IPS DF 4.7 (cell line): ENCODE data around the gene CEPT1.
A peak's percentile ranks its signal among the peaks of the same experiment; 100 is the strongest.
"Not testable (repeated sequence)": the region's sequence is repeated elsewhere in the genome, so short reads cannot be mapped to it uniquely, and the experiment has no call there.

Experiments
- DNase-seq: peaks from one replicate; pipeline ENCODE4 v3.0.0-alpha.2; 2013; ENCODE audit warnings: low spot score; ENCODE audit errors: extremely low read depth

Gene CEPT1

DNA sequence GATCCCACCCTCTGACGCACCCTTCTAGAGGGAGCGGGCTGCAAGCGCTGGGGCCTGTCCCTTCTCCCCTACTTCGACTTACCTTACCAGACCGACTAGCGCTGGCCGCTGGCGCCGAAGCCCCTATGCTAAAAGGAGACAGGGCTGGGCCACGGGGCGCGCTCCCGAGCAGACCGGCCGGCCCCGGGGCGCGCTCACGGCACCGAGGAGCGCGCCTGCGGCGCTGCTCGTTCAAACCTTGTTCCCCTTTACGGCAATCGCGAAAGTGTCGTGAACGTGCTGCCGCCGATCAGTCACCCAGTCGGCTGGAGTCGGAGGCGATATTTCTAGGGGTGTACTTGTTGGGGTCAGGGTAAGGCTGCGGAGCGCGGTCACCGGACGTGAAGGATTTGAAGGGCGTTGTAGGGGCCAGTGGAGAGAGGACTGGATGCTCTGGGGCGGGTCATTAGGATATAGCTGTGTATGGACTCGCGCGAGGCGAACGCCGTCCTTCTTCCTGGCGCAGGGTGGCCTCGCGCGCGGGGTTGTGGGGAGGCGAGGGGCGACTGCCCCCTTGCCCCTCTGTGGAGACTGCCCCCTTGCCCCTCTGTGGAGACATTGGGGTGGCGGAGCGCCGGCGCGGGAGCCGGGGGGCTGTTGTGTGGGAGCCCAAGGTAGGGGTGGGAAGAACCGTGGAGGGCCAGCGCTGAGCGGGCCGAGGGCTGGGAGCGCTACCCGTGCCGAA lies at the start of gene CEPT1, which contains the start of gene DRAM2:
Gene CEPT1 (plus strand): TSS at position 268 of the 724 bp plus-strand sequence. CDS start 7,492 bp downstream, outside the sequence.
Gene DRAM2 (minus strand): TSS at position 138 of the 724 bp plus-strand sequence. CDS start 8,539 bp downstream, outside the sequence.
- peak; percentile 87 for DNase-seq

DNA sequence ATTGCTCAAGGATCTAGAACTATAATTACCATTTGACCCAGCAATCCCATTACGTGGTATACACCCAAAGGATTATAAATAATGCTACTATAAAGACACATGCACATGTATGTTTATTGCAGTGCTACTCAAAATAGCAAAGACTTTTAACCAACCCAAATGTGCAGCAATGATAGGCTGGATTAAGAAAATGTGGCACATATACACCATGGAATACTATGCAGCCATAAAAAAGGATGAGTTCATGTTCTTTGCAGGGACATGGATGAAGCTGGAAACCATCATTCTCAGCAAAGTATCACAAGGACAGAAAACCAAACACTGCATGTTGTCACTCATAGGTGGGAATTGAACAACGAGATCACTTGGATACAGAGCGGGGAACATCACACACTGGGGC lies 44.6 kb upstream of the CEPT1 start:
- DNase-seq: not testable (repeated sequence)

DNA sequence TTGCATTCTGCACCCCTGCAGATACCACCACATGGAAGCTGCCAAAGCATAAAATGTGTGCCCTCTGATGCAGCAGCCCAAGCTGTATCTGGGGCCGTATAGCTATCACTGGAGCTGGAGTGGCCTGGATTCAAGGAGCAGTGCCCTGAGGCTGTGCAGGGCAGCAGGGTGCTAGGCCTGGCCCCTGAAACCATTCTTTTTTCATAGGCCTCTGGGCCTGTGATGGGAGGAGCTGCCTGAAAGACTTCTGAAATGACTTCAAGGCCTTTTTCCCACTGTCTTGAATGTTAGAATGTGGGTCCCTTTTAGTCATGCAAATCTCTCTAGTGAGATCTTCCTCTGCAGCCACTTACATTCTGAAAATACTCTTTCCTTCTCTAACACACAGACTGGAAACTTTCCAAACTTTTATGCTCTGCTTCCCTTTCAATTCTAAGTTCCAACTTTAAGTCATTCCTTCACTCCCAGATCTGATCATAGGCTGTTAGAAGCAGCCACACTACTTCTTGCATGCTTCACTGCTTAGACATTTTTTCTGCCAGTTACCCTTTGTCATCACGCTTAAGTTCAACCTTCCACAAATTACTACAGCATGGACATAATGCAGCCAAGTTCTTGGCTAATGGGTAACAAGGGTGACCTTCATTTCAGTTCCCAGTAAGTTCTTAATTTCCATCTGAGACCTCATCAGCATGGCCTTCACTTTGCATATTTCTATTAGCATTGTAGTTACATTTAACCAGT lies 42.5 kb upstream of the CEPT1 start:
- DNase-seq: no peak

DNA sequence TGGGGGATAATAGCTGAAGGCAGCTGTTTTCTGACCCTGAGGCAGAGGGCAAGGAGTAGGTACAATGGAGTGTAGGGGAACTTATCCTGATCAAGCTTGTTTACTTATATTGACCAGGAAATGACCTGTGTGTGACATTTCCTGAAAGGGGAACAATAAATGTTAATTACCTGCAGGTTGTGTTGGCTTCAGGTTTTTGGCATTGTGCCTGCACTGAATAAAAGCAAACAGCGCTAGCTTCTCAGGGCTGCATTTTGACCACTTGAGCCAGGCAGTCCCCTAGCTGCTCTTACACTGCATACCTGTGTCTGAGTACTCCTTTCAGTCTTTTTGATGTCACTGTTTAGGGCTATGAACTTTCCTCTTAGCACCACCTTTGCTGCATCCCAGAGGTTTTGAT lies 40.7 kb upstream of the CEPT1 start:
- no peak for DNase-seq

DNA sequence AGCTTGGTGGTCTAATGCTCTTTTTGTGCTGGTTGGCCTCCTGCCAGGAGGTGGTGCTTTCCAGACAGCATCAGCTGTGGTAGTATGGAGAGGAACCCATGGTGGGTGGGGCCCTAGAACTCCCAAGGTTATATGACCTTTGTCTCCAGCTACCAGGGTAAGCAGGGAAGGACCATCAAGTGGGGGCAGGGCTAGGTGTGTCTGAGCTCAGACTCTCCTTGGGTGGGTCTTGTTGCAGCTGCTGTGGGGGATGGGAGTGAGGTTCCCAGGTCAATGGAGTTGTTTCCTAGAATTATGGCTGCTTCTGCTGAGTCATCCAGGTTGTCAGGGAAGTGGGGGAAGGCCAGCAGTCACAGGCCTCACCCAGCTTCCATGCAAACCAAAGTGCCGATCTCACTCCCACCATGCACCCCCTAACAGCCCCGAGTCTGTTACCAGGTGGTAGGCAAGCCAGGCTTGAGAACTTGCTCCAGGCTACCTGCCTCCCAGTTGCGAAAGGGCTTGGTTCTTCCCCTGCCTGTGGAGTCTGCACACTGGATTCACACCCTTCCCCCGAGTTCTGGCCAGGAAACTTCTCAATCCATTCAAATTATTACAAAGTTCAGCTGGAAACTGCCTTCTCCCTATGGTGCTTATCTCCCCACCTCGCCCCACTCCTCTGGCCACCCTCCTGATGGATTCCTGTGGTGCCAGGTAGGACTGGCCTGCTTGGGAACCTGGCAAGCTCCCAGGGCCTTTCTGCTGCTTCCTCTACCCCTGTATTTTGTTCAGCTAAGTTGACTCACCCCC lies 38.0 kb upstream of the CEPT1 start:
- no peak for DNase-seq

DNA sequence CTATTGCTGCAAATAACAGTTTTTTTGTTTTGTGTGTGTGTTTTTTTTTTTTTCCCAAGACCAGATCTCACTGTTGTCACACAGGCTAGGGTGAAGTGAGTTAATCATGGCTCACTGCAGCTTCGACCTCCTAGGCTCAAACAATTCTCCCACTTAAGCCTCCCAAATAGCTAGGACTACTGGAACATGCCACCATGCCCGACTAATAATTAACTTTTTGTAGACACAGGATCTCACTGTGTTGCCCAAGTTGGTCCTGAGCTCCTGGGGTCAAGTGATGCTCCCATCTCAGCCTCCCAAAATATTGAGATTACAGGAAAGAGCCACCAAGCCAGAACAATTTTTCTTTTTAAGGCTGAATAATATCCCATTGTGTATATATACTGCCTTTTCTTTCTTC lies 35.0 kb upstream of the CEPT1 start:
- DNase-seq: no peak

DNA sequence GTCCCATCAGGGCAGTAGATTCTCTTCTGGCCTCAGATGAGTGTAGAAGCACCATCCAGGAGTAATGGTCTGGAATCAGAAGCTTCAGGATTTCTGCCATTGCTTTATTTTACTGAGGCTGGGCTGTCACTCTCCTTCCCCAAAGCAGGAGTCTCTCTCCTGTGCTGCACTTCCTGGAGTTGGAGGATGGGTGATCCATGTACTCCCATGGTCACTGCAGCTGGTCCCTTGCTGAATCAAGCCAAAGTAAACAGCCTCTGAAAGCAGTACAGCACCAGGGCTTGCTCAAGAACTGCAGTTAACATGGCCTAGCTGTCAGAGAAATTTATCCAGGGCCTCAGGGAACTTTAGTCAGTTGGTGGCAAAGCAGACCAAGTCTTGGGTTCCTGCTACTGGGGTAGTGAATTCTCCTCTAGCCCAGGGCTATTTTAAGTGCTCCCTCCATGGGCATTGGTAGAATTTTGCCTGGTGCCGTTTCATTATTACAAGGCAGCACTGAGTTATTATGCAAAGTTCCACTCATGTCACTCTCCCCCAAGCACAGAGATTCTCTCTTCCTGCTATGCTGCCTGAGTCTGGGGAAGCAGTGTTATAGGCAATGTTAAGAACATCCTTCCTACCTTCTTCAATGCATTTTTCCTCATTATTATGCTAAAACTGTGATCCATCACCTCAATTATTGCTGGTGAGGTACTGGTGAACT lies 29.7 kb upstream of the CEPT1 start:
- no peak for DNase-seq

DNA sequence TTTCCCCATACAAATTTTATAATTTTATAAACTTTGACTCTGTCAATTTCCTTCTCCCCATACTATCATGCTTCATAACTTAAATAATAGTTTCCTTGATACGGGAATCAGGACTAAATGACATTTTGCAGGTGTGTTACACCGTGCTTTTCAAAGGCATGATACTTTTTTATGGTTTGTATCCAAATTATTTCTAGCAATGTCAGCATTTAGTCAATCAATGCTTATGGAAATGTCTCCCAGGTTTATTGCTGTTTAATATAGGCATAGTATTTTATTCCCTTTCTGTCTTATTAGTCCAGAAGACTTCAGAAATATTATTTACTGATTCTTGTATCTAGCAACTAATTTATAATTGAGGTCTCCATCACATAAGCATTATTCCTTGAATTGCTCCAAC lies 23.5 kb upstream of the CEPT1 start:
- no peak for DNase-seq

DNA sequence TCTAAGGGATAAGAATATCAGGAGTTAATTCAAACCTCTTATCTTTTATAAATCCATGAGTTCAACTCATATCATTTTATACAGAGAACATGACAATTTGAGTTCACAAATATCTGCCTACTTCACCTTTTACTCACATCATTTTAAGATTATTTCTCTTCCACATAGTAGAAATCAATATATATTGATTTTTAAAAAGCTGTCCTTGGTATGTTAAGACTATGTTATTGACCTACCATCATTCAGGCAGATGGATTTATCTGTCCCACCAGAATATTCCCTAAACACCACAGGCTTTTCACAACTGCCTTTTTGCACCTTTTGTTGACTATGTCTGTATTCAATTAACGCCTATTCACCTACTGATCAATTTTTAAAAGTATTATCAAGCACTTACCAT lies 13.7 kb upstream of the CEPT1 start:
- no peak for DNase-seq

DNA sequence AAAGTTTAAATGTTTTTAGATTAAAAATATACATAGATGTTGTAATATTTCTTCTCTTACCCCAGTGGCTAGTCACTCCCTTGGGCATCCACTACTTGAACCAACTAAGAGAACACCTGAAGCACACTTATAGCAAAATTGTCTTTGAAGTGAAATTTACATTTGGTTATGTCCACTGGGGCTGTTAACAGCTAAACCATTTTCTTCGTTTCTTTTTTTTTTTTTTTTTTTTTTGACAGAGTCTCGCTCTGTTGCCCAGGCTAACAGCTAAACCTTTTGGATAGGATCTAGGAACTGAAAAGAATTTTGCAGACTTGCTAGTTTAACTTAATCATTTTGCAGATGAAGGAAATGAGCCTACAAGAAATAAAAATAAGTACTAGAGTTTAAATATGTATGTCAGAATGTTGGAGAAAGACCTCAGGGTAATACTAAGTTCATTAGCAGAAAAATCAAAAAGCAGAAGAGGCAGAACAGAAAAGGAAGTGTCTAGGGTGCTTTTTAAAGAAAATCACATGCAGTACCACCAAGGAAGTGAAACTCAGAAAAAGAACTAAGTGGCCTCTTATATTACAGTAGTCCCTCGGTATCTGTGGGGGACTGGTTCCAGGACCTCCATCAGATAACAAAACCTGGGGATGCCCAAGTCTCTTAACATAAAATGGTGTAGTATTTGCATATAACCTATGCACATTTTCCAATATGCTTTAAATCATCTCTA lies 11.9 kb upstream of the CEPT1 start:
- no peak for DNase-seq

DNA sequence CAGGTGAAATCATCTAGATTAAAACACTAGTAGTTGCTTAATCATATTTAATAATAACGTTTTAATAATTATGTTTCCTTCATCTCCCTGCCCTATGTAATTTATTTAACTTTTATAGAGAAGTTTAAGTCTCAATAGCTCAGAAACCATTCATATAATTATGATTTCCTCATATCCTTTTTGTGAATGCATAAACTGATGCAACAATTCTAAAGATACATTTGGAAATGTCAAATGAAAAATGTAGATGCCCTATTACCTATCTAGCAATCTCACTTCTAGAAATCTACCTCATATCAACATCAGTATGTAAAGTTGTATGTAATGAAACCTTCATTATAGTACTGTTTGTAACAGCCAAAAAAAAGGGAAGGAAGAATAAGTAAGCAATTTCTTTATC lies 10.6 kb upstream of the CEPT1 start:
- DNase-seq: no peak

DNA sequence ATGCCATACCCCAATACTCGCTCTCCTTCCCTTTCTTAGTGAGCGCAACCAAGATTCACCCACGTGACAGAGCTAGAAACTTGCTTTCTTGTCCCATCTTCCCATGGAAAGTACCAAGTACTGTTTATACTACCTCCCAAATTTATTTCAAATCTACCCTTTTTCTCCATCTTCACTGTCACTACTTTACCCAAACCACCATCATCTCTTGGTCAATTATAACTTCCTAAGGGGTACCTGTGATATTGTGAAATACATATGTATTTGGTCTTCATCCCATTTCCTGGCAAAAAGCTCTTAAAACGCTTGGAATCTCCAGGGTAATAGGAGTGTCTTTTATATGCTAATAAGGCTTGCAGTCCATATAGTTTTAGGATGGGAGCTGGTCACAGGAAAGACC lies 8.3 kb upstream of the CEPT1 start:
- no peak for DNase-seq

DNA sequence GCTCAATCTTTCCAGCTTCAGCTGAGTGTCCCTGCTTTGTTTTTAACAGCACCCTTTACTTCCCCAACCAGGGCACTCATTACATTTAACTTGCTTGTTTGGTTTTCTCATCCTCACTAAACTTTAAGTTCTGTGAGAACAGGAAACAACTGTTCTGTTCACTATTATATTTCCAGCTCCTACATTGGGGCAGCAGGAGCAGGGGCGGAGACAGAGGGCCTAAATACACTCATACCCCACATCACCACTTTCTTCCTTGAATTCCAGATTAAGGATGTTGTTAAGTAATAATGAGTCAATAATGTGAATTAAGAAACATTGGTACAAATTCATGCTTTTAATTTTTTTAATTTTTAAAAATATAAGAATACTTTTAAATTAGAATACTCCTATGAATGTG lies 6.2 kb upstream of the CEPT1 start:
- no peak for DNase-seq

DNA sequence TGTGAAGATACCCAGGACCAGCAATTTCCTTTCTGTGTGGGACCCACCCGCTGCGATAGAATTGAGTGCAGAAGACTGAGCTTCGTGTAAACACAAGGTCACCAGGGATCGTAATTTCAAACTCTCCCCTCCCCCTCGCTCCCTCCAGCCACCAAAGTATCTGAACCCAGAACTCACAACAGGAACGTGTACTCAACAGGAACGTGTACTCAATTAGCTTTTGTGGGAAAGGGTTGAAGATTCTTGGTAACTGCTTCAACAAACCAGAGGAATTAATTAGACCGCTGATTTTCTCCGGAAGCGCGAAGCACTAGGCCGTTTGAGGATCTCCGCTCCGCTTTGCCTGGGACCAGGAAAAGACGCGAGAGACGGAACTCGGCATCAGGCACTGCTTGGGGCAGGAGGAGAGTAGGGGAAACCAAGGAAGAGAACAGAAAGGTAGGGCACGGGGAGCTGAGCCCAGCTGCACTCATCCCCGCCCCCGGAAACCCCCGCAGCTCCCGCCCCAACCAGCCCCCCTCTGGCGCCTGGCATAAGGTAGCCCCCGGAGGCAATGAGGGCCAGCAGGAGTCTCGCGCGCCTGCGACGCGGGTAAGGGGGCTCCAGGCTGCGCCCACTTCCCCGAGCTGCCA lies 583 bp upstream of the CEPT1 start:
- DNase-seq: no peak

DNA sequence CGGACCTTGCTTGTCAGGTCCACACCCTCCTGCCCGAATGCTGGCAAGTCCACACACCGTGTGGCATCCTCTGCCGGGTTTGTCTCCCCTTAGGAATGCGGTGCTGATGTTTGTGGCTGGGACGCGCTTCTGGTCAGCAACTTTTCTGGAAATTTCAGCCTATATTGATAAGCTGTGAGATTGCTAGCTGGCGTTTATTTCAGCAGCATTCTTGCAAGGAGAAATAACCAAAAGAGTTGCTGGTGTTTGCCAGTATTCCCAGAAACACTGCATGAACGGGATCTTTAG lies 601 bp downstream of the CEPT1 start:
- no peak for DNase-seq

DNA sequence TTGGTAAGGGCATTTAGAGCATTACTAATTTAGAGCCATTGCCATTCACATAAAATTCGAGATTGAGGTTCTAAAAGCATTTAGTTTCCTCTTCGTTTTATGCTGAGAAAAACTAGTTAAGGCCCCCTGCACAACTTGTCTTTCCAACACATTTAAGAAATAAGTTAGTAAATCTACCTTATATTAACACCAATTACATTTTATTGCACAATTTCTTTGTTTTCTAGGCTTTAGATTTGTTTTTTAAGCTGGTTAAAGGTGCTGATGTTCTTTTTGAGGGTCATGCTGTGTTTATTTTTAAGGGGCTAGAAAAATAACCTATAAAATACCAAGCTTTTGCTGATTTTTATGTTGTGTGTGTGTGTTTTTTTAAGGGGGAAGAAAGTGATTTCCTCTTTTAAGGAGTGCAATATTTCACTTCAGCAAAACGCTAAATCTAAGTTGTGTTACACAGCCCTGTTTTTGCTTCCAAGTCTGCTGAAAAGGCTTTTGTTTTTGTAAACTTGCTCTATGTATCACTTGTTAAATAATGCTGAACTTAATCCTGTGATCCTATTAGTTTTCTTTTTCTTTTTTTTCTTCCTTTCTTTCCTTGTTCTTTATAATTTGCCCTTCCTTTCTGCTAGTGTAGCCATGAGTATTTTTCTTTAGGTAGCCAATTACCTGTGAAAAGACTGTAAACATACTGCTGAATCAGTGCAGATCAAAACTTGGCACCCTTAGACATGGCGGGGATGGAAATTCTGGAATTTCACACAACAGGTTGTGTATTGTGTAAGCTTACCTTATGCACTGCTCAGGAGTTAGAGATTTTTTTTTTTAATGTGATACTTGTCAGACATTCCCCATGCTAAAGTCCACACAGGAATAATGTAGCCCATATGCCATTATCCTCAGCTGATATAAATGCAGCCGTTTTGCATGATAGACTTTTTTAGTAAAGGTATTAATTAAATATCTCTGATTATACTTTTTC lies 1.5 kb downstream of the CEPT1 start:
- DNase-seq: no peak

DNA sequence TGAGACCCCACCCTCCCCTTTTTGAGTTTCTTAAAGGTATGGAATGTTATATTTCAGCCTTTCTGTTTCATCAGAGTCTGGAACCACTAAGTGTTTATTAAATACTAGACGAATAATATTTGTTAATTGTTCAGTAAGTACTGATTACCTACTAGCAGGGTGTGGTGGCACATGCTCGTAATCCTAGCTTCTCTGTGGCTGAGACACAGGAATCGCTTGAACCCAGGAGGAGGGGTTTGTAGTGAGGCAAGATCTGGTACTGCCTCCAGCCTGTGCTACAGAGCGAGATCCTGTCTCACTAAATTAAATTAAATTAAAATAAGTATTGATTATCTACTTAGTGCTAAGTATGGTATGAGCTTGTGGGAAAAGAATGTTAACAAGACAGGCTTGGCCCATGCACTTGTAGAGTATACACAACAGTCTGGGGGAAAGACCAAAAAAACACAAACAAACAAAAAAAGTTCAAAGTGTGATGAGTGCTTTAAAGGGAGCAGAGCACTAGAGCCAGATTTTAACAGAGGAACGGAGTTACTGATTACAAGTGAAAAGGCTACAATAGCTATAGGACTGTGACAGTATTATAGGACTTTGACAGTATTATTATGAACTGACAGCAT lies 2.4 kb downstream of the CEPT1 start:
- no peak for DNase-seq

DNA sequence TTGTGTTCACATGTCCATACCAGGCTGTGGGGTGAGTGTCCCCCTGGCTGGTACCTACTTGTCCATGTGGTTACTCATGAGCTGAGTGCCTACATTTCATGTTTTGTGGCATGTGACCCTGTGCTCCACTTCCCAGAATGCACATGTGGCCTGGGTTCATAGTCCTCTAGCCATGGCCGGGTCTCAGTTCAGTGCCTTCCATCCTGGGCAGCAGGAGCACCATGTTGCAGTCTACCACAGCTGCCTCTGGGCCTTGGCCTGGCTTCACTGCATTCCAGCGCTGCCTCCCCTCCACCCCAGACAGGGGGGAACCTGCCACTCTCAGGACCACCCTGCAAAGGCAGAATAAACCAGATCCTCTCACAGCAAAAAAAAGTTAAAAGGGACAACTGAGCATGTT lies 5.5 kb downstream of the CEPT1 start:
- DNase-seq: no peak
